Stimulated activated CD4-positive, alpha-beta T cell treated with anti-CD3 and anti-CD28 coated beads, Interleukin-2, amount 100 ng/mL, for 48 hours (primary cell): ENCODE data around the gene PLAAT2.
"Not testable (repeated sequence)": the region's sequence is repeated elsewhere in the genome, so short reads cannot be mapped to it uniquely, and the experiment has no call there.

Experiments used
- DNase-seq, 2 donors: peaks; one replicate each; pipeline ENCODE4 v3.0.0-alpha.2; 2020

PLAAT2 gene

DNA sequence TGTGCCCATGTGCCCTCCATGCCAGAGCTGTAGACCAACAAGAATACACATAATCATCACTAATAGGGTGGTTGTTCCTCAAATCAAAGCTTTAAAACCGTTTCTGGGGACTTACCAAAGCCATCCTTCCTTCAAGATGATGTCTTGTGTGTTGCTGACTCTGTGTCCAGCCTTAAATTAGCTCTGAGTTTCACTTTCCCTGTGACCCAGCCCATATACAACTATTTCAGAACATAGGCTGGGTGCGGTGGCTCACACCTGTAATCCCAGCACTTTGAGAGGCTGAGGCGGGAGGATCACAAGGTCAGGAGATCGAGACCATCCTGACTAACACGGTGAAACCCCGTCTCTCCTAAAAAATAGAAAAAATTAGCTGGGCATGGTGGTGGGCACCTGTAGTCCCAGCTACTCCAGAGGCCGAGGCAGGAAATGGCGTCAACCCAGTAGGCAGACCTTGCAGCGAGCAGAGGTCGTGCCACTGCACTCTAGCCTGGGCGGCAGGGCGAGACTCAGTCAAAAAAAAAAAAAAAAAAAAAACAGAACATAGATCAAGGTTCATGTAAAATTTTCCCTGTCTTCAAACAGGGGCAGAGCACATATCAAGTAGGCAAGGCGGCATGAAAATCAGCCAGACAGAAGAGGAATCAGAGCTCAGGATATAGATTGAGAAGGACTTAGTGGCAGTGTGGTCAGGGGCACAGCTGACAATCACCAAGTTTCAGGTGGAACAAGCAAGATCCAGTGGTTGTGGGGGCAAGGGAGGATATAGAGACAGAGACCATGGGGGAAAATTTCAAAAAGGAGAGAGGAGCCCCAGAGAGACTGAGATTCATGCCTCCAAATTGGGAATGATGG lies at the start of gene PLAAT2:
PLAAT2 (minus strand) TSS at position 179 of the 855 bp plus-strand sequence; CDS start at position 124, 55 bp downstream.
- DNase-seq: no peak

DNA sequence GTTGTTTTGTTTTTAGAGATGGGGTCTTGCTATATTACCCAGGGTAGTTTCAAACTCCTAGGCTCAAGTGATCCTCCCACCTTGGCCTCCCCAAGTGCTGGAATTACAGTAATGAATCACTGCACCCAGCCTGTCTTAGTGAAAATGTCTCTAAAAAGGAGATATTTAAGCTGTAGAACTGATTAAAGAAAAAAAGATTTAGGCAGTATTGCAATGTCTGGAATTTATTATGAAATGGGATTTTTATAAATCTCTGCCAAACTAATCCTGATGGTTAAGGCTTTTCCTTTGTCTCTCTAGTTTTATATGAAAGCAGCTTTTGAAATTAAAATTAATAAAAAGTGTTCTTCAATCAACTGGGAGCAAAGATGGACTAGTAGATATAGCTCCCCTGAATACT lies 49.0 kb upstream of the PLAAT2 start:
- DNase-seq: no peak

DNA sequence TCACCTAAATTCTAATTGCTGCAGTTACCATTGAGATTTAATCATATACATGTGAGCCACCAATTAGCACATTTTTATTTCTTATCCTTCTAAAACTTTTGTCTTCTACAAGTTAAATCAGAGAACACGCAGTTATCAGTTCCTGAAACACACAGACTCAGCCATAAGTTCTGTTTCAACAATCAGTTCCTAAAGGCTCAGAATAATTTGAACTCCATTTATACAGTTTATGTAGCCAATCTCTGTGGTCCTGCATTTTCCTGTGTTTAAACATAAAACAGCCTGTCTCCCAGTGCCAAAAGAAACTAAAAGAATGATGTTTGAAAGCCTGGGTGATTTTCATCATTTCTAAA lies 48.2 kb upstream of the PLAAT2 start:
- DNase-seq: no peak

DNA sequence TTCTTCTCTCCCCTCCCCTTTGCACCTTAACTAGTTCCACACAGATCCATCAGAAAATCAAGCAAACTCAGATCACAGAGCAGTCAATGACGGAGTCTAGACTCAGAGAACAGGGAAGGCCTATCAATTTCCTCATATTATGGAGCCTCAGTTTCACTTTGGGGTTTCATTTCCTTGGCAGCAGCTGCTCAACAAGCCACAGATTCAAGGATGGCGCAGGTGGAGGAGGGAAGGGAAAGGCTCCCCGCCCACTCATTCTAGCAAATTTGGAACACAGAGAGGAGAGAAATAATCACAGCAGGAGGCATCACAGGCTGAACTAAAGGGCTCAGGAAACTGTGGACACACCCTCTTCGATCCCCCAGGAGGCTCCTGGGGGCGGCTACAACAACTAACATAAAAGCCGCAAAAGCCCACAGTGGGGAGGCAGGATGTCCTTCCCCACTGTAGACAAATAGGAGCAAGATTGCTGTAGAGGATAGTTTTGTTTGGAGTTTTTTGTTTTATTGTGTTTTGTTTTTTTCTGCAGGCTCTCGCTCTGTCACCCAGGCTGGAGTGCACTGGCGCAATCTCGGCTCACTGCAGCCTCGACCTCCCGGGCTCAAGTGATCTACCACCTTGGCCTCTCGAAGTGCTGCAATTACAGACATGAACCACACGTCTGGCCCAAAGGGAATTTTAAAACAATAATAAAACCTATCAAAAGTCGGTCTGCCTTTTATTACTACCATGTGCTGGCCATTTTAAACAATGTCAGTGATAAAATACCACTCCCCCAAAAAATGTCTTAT lies 47.6 kb upstream of the PLAAT2 start:
- DNase-seq: no peak

DNA sequence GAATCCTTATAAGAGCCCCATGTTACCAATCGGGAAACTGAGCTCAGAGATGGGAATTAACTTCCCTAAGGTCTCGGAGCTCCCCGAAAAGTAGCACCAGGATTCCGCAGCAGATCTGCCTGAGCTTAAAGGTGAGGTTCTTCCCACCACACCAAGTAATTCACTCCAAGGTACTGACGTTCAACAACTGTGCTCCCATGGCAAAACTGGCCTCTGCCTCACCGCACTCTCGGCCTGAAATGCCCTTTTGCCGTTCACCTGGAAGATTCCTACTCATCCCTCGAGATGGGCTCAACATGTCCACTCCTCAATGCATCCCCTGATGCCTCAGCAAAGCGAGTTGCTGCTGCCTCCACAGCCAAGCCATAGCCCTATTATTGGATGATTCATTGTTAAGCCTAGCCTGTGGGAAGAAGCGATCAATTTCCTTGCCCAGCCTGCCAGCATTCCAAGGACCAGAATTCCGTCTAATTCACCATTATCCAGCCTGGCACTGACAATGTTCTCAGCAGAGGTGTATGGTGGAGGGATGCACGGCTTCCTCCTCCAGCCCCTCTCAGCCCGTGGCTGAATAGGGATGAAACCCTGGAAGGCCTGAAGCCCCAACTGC lies 46.9 kb upstream of the PLAAT2 start:
- DNase-seq: no peak

DNA sequence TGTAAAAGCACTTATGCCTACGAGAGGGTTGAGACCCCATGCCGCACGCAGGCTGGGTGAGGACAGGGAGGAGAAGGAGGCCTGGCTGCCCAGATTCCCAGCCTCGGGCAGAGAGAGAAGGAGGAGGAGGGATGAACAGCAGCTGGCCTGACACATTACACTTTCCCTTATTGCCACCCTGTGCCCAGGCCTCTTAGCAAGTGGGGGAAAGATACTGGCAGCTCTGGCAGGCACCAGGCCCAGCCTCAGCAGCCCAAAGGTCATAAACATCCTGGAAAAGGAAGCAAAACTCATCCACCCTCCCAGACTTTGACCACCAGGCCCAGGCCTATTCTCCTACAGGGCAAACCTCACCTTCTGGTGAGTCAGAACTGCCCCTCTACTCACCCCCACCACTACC lies 46.4 kb upstream of the PLAAT2 start:
- no peak for DNase-seq

DNA sequence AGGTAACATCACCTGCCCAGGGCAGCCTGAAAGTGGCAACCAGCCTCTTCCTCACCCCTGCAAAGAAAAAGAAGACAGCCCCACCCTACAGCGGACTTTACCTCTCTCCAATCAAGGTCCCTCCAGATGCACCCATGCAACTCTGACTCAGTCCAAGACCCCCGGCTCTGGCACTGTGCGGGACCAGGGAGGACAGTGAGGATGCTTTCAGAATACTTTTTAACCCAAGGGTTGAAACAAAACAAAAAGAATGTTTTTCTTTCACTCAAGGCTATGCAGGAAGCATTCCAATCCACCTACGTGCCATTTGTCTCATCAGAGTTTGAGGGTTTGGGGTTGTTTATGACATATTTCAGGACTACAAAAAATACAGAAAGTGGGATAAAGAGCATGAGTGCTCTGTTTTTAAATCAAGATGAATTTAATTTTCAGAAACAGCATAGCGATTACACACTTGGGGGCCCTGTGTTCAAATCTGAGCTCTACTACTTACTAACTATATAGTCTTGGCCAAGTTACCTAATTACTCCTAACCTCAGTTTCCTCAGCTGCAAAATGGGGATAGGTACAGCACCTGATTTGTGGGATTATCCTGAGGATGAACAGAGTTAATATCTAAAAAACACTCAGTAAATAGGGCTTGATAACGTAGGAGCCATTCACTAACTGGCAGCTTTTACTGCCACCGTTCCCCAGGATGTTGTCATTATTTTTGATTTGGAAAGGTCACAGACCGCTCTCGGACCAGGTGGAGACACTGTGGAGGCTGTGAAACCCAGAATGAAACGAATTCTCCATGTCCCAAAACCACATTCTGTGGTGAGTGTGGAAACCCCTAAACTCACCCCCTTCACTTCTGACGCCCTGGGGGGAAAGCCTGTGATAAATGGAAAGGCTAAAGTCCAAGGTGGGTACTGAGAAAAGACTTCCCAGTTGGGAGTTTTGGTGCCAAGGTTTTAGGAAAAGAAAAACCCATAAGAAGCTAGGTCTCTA lies 45.5 kb upstream of the PLAAT2 start:
- no peak for DNase-seq

DNA sequence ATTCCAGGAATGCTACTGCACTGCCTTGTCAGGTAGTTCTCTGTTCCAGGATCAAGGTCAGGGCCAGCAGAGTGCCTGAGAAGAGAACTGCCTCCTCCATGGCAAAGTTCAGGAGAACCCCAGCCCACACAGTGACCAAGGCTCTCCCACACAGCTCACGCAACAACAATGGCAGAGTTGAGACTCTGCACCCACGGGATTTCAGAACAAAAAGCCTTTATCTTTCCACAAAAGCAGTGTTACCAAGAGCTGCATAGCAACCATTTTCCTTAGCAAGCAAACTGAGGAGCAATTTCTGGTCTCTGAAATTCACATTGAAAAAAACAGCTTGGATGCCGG lies 40.0 kb upstream of the PLAAT2 start:
- DNase-seq: no peak

DNA sequence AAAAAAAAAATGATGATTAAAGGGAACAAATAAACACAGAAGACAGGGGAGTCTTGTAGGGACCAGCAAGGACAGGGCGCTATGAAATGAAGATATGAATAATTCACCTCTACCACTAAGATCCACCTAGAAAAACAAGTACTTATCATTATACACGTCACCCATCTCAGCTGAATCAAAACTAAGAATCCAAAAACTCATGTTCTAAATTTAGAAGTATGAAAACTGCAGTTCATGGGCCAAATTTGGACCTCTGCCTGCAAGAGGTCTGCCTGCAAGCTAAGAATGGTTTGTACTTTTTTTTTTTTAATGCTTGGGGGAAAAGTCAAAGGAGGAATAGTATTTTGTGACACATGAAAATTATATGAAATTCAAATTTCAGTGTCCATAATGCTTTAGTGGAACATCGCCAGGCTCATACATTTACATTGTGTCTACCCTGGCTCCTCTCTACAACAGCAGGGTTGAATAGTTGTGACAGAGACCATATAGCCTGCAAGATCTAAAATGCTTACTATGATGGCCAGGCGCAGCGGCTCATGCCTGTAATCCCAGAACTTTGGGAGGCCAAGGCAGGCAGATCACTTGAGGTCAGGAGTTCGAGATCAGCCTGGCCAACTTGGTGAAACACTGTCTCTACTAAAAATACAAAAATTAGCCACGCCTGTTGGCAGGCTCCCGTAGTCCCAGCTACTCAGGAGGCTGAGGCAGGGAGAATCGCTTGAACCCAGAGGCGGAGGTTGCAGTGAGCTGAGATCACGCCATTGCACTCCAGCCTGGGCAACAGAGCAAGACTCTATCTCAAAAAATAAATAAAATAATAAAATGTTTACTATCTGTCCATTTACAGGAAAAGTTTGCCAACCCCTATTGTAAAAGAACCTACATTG lies 39.4 kb upstream of the PLAAT2 start:
- DNase-seq: not testable (repeated sequence)

DNA sequence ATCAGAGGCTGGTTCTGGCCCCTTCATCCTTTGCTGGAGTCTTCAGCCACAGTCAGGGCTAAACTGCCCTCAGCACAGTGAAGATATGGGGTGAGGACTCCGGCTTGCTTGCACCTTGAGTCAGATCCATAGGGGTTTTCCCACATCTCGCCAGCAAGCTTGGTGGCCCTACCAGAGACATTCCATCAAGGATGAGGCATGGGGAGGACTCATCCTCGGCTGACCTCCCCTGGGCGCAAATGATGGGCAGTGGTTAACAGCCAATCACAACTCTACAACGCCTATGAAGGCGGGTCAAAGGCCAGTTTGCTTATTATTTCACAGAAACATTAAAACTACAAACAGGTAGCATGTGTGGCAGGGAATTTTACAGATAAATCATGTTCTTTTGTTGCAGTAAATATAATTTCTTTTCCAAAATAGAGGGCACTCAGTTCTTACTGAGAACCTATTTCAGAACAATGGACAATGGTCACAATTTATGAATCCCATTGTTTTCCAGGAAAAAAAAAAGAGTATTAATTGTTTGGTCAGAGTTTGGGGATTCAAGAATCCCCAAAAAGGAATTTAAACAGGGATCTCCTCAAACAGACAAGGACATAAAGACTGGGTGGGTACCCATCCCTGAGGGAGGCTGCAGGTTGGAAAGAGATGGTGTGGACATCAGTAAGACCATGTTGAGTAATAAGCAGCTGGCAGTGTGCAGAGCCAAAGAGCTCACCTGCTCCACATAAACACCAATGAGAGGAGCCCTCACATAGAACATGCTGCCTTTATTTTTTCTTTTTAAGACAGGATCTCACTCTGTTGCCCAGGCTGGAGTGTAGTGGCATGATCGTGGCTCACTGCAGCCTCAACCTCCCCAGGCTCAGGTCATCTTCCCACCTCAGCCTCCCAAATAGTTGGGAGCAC lies 36.3 kb upstream of the PLAAT2 start:
- DNase-seq: no peak

DNA sequence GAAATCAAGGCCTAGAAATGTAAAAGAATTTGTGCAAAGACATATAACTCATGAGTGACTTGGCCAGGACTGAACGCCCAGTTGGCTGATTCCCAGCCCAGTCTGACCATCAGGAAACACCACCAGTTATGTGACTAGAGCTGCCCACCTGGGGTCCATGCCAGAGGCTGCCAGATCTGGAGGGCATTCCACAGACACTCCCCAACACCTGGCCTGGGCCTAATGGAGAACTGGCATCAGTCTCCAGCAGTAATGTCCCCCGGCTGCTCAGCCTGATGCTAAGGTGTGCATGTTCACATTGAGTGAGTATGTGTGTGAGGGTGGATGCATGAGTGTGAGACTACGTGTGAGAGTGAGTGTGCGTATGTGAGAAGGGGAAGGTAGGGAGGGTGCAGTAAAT lies 35.4 kb upstream of the PLAAT2 start:
- DNase-seq: no peak

DNA sequence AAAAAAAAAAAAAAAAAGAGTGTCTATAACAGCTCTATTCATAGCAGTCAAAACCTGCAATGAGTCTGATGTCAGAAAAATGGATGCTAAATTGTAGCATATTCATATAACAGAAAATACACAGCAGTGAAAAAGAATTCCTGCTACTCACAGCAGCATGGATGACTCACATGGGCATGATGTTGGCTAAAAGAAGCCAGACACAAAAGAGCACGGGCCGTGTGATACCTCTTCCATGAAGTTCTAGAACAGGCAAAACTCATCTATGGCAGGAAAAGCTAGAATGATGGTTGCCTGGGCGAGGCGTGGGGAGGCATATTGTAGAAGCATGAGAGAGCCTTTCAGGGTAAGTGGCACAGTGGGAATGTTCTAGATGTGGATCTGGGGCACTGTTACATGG lies 32.1 kb upstream of the PLAAT2 start:
- DNase-seq: no peak

DNA sequence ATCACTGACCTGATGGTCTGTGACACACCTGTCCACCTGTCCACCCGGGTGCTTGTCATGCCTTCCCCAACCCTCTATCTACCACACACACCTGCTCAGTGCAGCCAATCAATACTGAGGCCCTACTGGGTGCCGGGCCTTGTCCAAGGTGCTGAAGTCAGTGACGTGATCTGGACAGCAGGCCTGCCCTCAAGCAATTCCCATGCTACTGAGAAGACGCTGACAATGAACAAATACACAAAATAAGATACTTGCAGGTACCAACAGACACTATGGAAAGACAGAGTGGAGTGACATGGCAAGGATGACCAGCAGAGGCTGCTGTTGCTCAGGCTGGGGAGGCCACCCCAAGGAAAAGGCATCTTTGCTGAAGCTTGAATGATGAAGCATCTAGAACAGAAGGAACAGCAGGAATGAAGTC lies 29.8 kb upstream of the PLAAT2 start:
- no peak for DNase-seq

DNA sequence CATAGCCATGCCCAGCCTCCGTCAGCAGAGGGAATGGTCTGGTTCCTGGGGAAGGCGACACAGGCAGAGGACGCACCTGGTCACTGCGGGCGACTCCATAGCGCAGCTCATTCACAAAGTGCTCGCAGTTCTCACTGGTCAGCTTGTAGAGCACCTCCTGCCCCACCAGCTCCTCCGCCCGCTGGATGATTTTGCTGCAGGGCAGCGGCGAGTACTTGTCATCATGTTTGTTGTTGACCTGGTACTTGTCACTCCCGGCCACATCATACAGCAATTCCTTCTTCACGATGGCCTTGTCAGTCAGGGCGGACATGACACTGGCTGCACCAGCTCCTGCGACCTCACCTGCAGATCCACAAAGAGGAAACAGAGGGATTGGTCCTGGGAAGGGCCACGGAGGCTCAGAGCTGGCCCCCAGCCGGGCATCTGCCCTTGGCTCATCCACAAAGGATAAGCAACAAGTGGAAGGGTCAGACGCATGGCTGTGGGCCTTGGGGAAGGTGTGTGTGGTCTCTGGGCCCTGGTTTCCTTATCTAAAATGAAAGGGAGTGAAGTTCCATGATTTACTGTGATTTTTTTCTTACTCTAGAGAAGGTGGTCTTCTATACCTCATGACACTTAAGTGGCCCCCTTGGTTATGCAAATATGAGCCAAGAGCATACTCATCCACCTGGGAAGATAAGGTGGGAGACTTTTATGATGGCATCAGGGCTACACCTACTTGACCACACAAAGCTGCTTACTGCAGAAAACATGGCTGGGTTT lies 27.0 kb upstream of the PLAAT2 start:
- DNase-seq: no peak

DNA sequence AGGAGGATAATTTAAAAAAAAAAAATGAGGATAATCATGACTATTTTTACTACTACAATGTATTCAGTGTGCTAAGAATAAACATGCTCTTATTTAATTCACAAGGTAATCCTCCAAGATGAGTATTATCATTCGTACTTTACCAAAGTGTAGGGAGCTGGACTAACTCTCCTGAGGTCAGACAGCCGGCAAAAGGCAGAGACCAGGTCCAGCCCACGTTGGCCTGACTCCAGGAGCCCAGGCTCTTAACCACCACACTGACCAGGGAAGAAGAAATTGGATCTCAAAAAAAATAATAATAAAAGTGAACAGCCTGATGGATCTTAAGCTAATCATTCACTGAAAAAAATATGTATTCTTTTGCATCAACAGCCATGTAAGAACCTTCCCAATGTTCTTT lies 25.8 kb upstream of the PLAAT2 start:
- no peak for DNase-seq

DNA sequence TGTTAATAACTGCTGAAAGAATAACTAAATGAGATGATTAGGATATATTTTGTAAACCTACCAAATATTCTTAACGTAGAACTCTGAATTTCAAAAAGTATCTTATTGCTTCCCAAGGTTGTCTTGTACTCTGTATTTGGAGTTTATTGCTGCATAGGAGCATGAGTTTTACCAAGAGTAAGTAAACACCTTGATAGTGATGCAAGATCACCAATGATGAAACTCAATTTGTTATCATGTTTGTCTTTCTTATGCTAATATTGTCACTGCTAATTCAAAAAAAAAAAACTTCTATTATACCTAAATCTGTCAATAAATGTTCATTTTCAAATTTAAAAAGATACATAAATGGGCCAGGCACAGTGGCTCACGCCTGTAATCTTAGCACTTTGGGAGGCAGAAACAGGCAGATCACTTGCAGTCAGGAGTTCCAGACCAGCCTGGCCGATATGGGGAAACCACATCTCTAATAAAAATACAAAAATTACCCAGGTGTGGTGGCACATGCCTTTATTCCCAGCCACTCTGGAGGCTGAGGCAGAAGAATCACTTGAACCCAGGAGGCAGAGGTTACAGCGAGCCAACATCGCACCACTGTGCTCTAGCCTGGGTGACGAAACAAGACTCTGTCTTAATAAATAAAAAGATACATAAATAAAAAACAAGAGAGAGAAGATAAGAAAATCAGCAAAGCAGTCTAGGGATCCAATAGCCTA lies 23.4 kb upstream of the PLAAT2 start:
- DNase-seq: no peak

DNA sequence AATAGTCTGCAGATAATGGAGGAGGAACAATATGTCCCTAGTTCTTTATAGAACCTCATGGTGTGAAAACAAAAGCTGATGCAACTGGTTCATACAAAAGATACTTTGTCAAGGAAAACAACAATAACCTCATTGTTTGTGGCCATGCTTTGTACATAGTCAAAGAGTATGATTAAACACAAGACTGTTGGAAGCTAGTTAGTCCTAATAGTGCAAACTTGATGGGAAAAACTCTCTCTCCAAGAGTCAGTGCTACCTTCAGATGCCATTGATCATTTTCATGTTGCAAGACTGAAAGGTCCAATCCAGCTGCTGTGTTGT lies 20.1 kb upstream of the PLAAT2 start:
- DNase-seq: no peak

DNA sequence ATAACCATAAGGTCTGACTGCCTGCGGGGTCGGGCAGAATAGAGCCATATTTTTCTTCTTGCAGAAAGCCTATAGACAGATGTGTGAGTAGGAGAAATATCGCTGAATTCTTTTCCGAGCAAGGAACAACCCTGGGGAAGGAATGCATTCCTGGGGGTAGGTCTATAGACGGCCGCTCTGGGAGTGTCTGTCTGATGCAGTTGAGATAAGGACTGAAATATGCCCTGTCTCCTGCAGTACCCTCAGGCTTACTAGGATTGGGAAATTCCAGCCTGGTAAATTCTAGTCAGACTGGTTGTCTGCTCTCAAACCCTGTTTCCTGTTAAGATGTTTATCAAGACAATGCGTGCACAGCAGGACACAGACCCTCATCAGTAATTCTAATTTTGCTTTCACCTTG lies 18.0 kb upstream of the PLAAT2 start:
- DNase-seq: not testable (repeated sequence)

DNA sequence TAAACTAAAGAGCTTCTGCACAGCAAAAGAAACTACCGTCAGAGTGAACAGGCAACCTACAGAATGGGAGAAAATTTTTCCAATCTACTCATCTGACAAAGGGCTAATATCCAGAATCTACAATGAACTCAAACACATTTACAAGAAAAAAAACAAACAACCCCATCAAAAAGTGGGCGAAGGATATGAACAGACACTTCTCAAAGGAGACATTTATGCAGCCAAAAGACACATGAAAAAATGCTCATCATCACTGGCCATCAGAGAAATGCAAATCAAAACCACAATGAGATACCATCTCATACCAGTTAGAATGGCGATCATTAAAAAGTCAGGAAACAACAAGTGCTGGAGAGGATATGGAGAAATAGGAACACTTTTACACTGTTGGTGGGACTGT lies 15.7 kb upstream of the PLAAT2 start:
- not testable (repeated sequence) for DNase-seq
